SH-SY5Y (cell line): ENCODE data around the gene LIX1.

Source experiments
- GATA2 ChIP-seq: IDR thresholded peaks from 2 replicates; pipeline ENCODE4 v1.6.1; 2011; ENCODE audit warnings: mild to moderate bottlenecking, low read depth, low read length
- GATA3 ChIP-seq: IDR thresholded peaks from 2 replicates; pipeline ENCODE4 v1.6.1; 2011; ENCODE audit warnings: low read depth, mild to moderate bottlenecking, low read length, moderate library complexity

The LIX1 gene

GRCh38 chr5:97077246-97077645 lies 65.2 kb downstream of the LIX1 start:
- TF ChIP-seq GATA2, result no peak
- no peak for TF ChIP-seq GATA3

DNA sequence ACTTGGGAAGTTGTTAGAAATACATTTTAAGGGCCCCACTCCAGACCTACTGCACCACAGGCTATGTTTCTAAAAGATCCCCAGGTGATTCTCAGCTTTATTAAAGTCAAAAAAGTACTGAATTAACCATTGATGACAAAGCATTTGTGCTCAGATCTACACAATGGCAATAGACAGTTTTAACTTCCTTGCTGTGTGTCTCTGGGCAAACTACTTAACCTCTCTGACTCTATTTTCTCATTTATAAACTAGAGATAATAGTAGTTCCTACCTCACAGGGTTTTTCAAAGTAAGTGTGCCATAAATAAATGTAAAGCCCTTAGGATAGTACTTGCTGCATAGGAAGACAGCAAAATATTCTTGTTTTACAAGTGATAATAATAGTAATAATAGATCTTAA lies 66.3 kb downstream of the LIX1 start:
- TF ChIP-seq GATA2 (no peak), GATA3 (no peak)

GRCh38 chr5:97075649-97076048 lies 66.8 kb downstream of the LIX1 start:
- TF ChIP-seq GATA2, result no peak
- TF ChIP-seq GATA3, result no peak

GRCh38 chr5:97074859-97075489 lies 67.4 kb downstream of the LIX1 start:
- TF ChIP-seq GATA3, result no peak
- no peak for TF ChIP-seq GATA2

- TF ChIP-seq GATA3 (no peak), GATA2 (no peak)
Measured at GRCh38 chr5:97073420-97073819, 69.0 kb downstream of the LIX1 start.

- TF ChIP-seq GATA3, result no peak
- no peak for TF ChIP-seq GATA2
Measured at GRCh38 chr5:97072696-97073095, 69.7 kb downstream of the LIX1 start.

DNA sequence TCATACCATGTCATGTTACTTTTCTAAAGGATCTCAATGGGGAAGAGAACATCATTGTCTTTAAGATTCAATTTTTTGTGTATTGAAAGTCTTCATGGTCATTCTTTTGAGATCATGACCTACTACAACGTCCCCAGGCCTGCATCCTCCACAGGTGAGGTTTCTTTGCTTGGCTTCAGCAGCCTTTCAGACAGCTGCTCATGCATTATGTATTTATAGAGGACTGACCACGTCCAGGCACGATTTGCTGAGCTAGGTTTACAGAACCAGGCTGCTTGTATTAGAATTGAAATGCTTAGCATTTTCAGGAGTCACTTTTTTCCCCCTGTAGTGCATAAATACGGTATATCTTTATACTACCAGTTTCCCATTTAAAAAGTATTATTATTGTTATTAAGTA lies 70.4 kb downstream of the LIX1 start:
- TF ChIP-seq GATA2, result no peak
- no peak for TF ChIP-seq GATA3

DNA sequence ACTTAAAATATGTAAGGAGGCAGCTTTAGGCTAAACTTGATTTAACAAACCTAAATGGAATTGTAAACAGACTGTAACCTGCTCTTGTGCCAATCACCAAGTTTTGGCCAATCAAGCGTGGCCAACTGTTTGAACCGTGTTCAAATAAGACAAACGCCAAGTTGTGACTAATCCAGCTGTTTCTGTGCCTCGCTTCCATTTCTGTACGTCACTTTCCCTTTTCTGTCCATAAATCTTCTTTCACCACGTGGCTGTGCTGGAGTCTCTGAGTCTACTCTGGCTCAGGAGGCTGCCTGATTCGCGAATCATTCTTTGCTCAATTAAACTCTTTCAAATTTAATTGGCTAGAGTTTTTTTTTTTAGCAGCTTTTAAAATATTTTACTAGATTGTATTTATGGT lies 71.3 kb downstream of the LIX1 start:
- TF ChIP-seq GATA3 (no peak), GATA2 (no peak)

GRCh38 chr5:97070234-97070633 lies 72.2 kb downstream of the LIX1 start:
- TF ChIP-seq GATA2 (no peak), GATA3 (no peak)

DNA sequence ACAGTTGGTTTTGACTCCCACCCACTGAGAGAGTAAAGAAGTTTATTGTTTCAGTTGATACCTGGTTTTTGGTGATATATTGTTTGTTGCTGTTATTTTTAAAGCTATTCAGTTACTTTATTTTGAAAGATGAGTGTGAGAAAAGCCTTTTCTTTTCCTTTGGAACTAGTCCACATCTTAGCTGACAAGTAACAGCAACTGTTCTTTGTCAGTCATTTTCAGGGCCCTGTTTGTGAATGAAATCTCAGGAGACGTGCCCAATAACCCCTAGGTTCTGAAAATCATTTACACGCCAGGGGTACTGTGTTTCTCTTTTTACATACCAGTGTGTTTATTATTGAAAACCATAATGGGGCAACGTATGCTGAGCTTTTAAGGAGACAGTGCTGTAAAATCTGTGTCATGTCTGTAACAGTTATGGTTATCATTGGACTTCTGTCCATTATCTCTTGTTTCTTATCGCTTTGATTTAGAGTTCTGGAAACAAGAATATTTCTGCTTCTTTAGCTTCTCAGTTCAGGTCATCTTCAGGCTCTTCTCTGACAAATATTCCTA lies 75.0 kb downstream of the LIX1 start:
- no peak for TF ChIP-seq GATA2
- no peak for TF ChIP-seq GATA3

DNA sequence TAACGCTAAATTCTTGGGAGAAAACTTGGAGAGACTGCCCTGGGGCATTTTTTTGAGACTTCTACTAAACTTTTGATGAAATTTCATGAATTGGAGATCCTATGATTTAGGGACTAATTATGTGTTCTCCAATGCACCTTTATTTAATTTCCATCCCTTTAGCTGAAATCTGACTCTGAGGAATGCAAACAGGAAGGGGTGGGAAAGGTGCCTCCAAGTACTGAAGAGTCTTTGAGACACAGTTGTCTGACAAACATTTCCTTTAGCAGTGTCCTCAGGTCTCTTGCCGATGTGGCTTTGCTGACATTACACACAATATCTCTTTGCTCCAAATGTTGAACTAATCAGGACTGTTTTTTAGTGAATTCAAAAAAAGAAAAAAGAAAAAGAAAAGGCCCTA lies 76.9 kb downstream of the LIX1 start:
- TF ChIP-seq GATA2 (no peak), GATA3 (no peak)

DNA sequence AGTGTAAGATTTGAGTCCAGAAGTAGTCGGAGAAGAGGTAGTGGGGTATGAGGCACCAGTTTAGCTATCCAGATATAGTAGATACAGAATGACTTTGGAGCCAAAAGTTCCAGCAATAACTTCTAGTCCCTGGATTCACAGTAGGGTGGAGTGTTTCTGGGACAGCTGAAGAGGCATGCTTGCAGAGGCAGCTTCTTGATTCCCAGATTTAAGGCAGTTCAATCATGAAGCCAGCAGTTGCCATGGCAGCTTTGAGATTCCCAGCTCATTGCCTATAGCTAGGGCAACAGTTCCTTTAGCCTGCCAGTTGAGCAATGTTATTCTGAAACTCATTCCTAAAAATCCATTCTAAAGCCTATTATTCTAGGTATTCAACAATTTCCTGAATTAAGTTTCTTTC lies 79.2 kb downstream of the LIX1 start:
- no peak for TF ChIP-seq GATA3
- TF ChIP-seq GATA2, result no peak

DNA sequence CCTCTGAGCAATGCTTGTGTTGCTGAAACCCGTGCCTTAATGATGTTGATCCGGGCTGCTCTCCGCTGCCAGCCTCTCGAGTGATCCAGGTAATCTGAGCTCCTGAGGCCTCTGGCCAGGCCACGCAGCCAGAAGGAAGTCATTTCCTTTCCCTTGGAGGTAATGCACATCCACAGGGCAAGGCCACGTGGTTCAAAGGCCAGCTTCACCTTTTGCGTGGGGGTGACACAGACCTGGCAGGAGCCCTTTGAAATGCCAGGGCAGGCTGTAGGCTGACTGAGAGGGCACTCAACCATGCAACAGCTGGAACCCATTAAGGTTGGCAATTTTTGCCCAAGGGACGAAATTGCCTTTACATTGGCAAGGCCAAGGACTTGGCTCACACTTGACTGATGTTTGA lies 80.4 kb downstream of the LIX1 start:
- TF ChIP-seq GATA3, result no peak
- no peak for TF ChIP-seq GATA2

- no peak for TF ChIP-seq GATA3
- TF ChIP-seq GATA2, result no peak
Measured at GRCh38 chr5:97056263-97056662, 86.1 kb downstream of the LIX1 start.

DNA sequence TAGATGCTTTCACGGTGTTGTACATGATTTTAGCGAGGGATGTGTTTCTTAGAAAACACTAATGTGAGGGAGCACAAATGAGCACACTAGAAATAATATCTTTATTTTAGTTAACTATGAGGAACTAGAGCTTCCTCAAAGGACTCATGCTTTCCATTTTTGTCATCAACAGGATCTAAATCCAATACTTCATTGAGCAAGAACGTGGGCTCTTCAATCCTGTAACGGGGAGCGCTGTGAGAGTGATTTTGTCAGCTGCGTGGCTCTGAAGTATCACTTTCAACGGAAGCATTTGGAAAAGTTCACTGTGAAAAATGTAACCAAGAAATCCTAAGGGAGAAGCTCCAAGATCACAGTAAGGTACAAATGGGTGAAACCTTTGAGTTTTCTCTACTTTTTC lies 93.2 kb downstream of the LIX1 start:
- TF ChIP-seq GATA2 (no peak), GATA3 (no peak)

- TF ChIP-seq GATA2 (no peak), GATA3 (no peak)
Measured at GRCh38 chr5:97047076-97047475, 95.3 kb downstream of the LIX1 start.
